ENCODE measurements around the gene CINP. TPM values are rescaled to one million over a fixed set of nuclear protein-coding genes. Genes with fewer than 3 reads are reported as not detected.
"Not testable (repeated sequence)": the region's sequence is repeated elsewhere in the genome, so short reads cannot be mapped to it uniquely, and the experiment has no call there.

The CINP gene
- polyA plus RNA-seq, 1 experiment = 58.5 TPM

- Histone ChIP-seq H3K27ac (ENCODE audit: low read depth, low read length) (no peak overlapping the region), H3K27me3 (ENCODE audit: control insufficient read depth, insufficient read depth, low read length) (no peaks in the 10 kb centered on the region), H3K9me3 (ENCODE audit: control insufficient read depth, insufficient read depth, low read length) (no peaks in the 10 kb centered on the region), H3K4me3 (ENCODE audit: low read depth, low read length) (no peak overlapping the region)
- DNase-seq (ENCODE audit: low read depth, low spot score) = no peak
- ChIA-PET POLR2A (interaction anchor here (0.7 kb wide), 1 partner anchor 13 kb away, joined by 9 read pairs; no protein-coding TSS in a partner anchor), CTCF (no interaction called here)
- TF ChIP-seq, protein P1, sequence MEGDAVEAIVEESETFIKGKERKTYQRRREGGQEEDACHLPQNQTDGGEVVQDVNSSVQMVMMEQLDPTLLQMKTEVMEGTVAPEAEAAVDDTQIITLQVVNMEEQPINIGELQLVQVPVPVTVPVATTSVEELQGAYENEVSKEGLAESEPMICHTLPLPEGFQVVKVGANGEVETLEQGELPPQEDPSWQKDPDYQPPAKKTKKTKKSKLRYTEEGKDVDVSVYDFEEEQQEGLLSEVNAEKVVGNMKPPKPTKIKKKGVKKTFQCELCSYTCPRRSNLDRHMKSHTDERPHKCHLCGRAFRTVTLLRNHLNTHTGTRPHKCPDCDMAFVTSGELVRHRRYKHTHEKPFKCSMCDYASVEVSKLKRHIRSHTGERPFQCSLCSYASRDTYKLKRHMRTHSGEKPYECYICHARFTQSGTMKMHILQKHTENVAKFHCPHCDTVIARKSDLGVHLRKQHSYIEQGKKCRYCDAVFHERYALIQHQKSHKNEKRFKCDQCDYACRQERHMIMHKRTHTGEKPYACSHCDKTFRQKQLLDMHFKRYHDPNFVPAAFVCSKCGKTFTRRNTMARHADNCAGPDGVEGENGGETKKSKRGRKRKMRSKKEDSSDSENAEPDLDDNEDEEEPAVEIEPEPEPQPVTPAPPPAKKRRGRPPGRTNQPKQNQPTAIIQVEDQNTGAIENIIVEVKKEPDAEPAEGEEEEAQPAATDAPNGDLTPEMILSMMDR (IDR thresholded peaks at IDR 0.05; ENCODE audit: low read depth, low read length) = no peak
These were observed 28.6 kb downstream of the CINP start for GRCh38 chr14:102333795-102334705.

GRCh38 chr14:102333390-102333789, 29.3 kb downstream of the CINP start:
- no peak for DNase-seq (ENCODE audit: low read depth, low spot score)
- H3K27ac ChIP-seq (ENCODE audit: low read depth, low read length) = no peak overlapping the region
- no peaks in the 10 kb centered on the region for H3K9me3 ChIP-seq (ENCODE audit: control insufficient read depth, insufficient read depth, low read length)
- no peak overlapping the region for H3K4me3 ChIP-seq (ENCODE audit: low read depth, low read length)
- CTCF ChIA-PET = no interaction called here
- no peaks in the 10 kb centered on the region for H3K27me3 ChIP-seq (ENCODE audit: control insufficient read depth, insufficient read depth, low read length)
- TF ChIP-seq, protein P1 (IDR thresholded peaks at IDR 0.05; ENCODE audit: low read depth, low read length) = no peak
- POLR2A ChIA-PET = interaction anchor here (0.7 kb wide), 1 partner anchor 13 kb away, joined by 9 read pairs; no protein-coding TSS in a partner anchor

GRCh38 chr14:102330806-102331205, 31.9 kb downstream of the CINP start:
- H3K4me3 ChIP-seq (ENCODE audit: low read depth, low read length) = no peak overlapping the region
- CTCF ChIA-PET = no interaction called here
- no peak overlapping the region for H3K27ac ChIP-seq (ENCODE audit: low read depth, low read length)
- H3K27me3 ChIP-seq (ENCODE audit: control insufficient read depth, insufficient read depth, low read length) = no peaks in the 10 kb centered on the region
- POLR2A ChIA-PET = no interaction called here
- no peak for DNase-seq (ENCODE audit: low read depth, low spot score)
- TF ChIP-seq, protein P1 (IDR thresholded peaks at IDR 0.05; ENCODE audit: low read depth, low read length) = no peak
- H3K9me3 ChIP-seq (ENCODE audit: control insufficient read depth, insufficient read depth, low read length) = no peaks in the 10 kb centered on the region

DNA sequence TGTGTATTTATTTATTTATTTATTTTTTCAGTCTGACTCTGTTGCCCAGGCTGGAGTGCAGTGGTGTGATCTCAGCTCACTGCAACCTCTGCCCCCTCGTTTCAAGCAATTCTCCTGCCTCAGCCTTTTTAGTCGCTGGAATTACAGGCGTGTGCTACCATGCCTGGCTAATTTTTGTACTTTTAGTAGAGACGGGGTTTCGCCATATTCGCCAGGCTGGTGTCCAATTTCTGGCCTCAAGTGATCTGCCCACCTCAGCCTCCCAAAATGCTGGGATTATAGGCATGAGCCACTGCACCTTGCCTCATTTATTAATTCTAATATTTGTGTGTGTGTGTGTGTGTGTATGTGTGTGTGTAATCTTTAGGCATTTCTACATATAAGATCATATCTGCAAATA, 33.3 kb downstream of the CINP start:
- CTCF ChIA-PET; POLR2A ChIA-PET; DNase-seq (ENCODE audit: low read depth, low spot score); H3K27ac ChIP-seq (ENCODE audit: low read depth, low read length); H3K9me3 ChIP-seq (ENCODE audit: control insufficient read depth, insufficient read depth, low read length); H3K27me3 ChIP-seq (ENCODE audit: control insufficient read depth, insufficient read depth, low read length); H3K4me3 ChIP-seq (ENCODE audit: low read depth, low read length): not testable (repeated sequence)

GRCh38 chr14:102326583-102326982, 36.1 kb downstream of the CINP start:
- Histone ChIP-seq H3K9me3 (ENCODE audit: control insufficient read depth, insufficient read depth, low read length) (no peaks in the 10 kb centered on the region), H3K4me3 (ENCODE audit: low read depth, low read length) (no peak overlapping the region), H3K27me3 (ENCODE audit: control insufficient read depth, insufficient read depth, low read length) (no peaks in the 10 kb centered on the region), H3K27ac (ENCODE audit: low read depth, low read length) (no peak overlapping the region)
- POLR2A ChIA-PET = no interaction called here
- no peak for DNase-seq (ENCODE audit: low read depth, low spot score)
- TF ChIP-seq, protein P1 (IDR thresholded peaks at IDR 0.05; ENCODE audit: low read depth, low read length) = no peak
- CTCF ChIA-PET = no interaction called here

All from AG04450 (cell line).